Smooth muscle cell (in vitro differentiated cells): Measurements from ENCODE around the gene CORO2B. TPM values are rescaled to one million over a fixed set of nuclear protein-coding genes. Genes with fewer than 3 reads are reported as not detected.
"Not testable (repeated sequence)": the region's sequence is repeated elsewhere in the genome, so short reads cannot be mapped to it uniquely, and the experiment has no call there.

ENCODE experiments used
- DNase-seq: peaks from one replicate; lab custom pipeline; 2025; ENCODE audit not compliant: unreplicated experiment; lab: John Stamatoyannopoulos, UW
- H2AFZ ChIP-seq: fragments of 200-600 bp; sonication (generic); 2 replicates; pipeline ENCODE4 v1.6.0; 2016; ENCODE audit warnings: antibody characterized with exemption, low read depth, mild to moderate bottlenecking
- H3F3A ChIP-seq: fragments of 200-600 bp; sonication (generic); 2 replicates; pipeline ENCODE4 v1.6.0; 2017; ENCODE audit warnings: antibody characterized with exemption, low read depth
- H3K27ac ChIP-seq: fragments of 200-600 bp; sonication (generic); 2 replicates; pipeline ENCODE4 v1.5.1; 2016; ENCODE audit warnings: low read depth, mild to moderate bottlenecking
- H3K27me3 ChIP-seq: fragments of 200-600 bp; sonication (generic); 2 replicates; pipeline ENCODE4 v1.6.1; 2016; ENCODE audit warnings: low read depth, mild to moderate bottlenecking
- H3K36me3 ChIP-seq: fragments of 200-600 bp; sonication (generic); 2 replicates; pipeline ENCODE4 v1.5.1; 2016; ENCODE audit warnings: low read depth
- H3K4me1 ChIP-seq: fragments of 200-600 bp; sonication (generic); 2 replicates; pipeline ENCODE4 v1.5.1; 2016; ENCODE audit warnings: low read depth
- H3K4me2 ChIP-seq: fragments of 200-600 bp; sonication (generic); 2 replicates; pipeline ENCODE4 v1.6.0; 2016; ENCODE audit warnings: mild to moderate bottlenecking
- H3K4me3 ChIP-seq: fragments of 200-600 bp; sonication (generic); 2 replicates; pipeline ENCODE4 v1.5.1; 2016; ENCODE audit warnings: mild to moderate bottlenecking
- H3K79me2 ChIP-seq: fragments of 200-600 bp; sonication (generic); 2 replicates; pipeline ENCODE4 v1.6.0; 2016; ENCODE audit warnings: low read depth, mild to moderate bottlenecking
- H3K9ac ChIP-seq: fragments of 200-600 bp; sonication (generic); 2 replicates; pipeline ENCODE4 v1.6.0; 2016; ENCODE audit warnings: low read depth
- H3K9me3 ChIP-seq: fragments of 200-600 bp; sonication (generic); replicated peaks from 2 replicates; pipeline ENCODE4 v1.5.1; 2016; ENCODE audit warnings: low read depth
- H4K20me1 ChIP-seq: fragments of 200-600 bp; sonication (generic); 2 replicates; pipeline ENCODE4 v1.6.0; 2016; ENCODE audit warnings: low read depth
- CTCF ChIP-seq: fragments of 200-600 bp; sonication (generic); IDR thresholded peaks from 2 replicates; pipeline ENCODE4 v1.5.1; 2017; ENCODE audit warnings: borderline replicate concordance, mild to moderate bottlenecking, antibody characterized with exemption; ENCODE audit not compliant: insufficient read depth, poor library complexity, severe bottlenecking
- WGBS: methylation state at CpG from one replicate; pipeline ENCODE4 v1.1.7; 2016; ENCODE audit warnings: low lambda C conversion rate; 5-methylcytosine and 5-hydroxymethylcytosine counted together
- polyA plus RNA-seq: library from polyadenylated mRNA; unstranded; fragments of >200 nt; fragmentation: Nextera tagmentation; extraction: Ambion mirVana; gene quantifications from 2 replicates; pipeline ENCODE4 v1.2.1, GENCODE V29; 2016
- total RNA-seq: library from RNA; depleted of rRNA; stranded (reverse); fragments of >200 nt; gene quantifications from 2 replicates; pipeline ENCODE4 v1.2.3, GENCODE V29; 2014

Gene CORO2B
- total and polyA plus RNA-seq, 2 experiments from 2014 or later = 0.47 to 0.49 TPM

DNA sequence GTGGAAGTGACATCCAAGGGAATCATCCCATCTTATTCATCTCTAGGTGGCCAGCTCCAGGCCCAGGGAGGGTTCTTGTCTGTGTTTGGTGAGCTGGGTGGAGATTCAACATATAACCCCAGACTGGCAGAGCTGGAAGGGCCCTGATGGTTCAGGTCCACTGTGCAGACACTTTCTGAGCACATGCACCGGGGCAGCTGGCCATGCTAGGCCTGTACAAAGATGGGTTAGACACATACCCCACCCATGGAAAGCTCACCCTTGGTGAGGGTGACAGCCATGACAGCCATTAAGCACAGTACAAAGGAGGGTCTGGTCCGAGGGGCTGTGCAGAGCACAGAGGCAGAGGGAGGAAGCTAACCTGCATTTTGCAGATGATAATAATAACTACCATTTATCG, 100.4 kb downstream of the CORO2B start:
- Histone ChIP-seq H4K20me1 (no peaks in the 10 kb centered on the region), H3K4me2 (no peak overlapping the region), H3K9me3 (no peaks in the 10 kb centered on the region), H3K27ac (no peak overlapping the region), H2AFZ (no peak overlapping the region), H3K9ac (no peak overlapping the region), H3K79me2 (no peaks in the 10 kb centered on the region), H3F3A (no peaks in the 10 kb centered on the region), H3K27me3 (no peaks in the 10 kb centered on the region), H3K4me3 (no peak overlapping the region), H3K4me1 (peaks cover 3% of the 10 kb centered on the region), H3K36me3 (no peaks in the 10 kb centered on the region)
- DNase-seq = no peak
- WGBS = 90% methylated on average over 3 of the region's 3 CpGs
- no peak for TF ChIP-seq CTCF

DNA sequence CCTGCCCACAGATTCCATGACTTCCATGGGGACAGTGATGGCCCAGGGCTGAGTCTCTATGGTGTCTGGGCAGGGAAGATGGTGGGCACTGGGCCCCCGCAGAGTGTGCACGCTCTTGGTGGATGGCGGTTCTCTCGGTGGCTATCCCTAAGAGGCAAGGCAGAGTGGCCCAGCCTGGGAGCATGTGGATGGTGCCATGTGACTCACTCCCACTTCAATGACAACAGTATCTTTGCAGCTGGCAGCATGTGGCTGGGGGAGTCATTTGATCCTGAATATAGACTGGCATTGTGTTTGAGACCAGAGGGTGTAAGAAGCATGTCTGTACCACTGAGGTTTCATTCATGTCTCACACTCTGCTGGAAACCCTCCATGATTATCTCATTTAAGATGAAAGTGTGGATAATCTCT, 101.2 kb downstream of the CORO2B start:
- H3K4me1 ChIP-seq = no peaks in the 10 kb centered on the region
- WGBS = 100% methylated on average over 4 of the region's 4 CpGs
- no peaks in the 10 kb centered on the region for H3K27me3 ChIP-seq
- H4K20me1 ChIP-seq = no peaks in the 10 kb centered on the region
- TF ChIP-seq CTCF = no peak
- H3K9ac ChIP-seq = no peak overlapping the region
- no peaks in the 10 kb centered on the region for H3K9me3 ChIP-seq
- H3K4me3 ChIP-seq = no peak overlapping the region
- no peaks in the 10 kb centered on the region for H3K36me3 ChIP-seq
- H3F3A ChIP-seq = no peaks in the 10 kb centered on the region
- no peaks in the 10 kb centered on the region for H3K79me2 ChIP-seq
- no peak overlapping the region for H3K4me2 ChIP-seq
- no peak overlapping the region for H2AFZ ChIP-seq
- no peak for DNase-seq
- no peak overlapping the region for H3K27ac ChIP-seq

DNA sequence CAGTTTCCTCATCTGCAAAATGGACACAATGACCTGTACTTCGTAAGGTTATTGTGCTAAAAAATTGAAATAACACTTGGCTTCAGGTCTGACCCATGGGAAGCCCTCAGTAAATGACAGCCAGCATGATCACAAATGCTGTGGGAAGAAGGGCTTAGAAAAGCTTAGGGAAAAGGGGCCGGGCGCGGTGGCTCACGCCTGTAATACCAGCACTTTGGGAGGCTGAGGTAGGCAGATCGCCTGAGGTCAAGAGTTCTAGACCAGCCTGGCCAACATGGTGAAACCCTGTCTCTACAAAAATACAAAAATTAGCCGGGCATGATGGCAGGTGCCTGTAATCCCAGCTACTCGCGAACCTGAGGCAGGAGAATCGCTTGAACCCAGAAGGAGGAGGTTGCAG, 102.0 kb downstream of the CORO2B start:
- not testable (repeated sequence) for H3K79me2 ChIP-seq, H3K27me3 ChIP-seq, H3K4me1 ChIP-seq, H3K27ac ChIP-seq, H2AFZ ChIP-seq, H3F3A ChIP-seq, H3K9ac ChIP-seq, H3K4me2 ChIP-seq, H4K20me1 ChIP-seq, H3K36me3 ChIP-seq, H3K9me3 ChIP-seq, H3K4me3 ChIP-seq, DNase-seq
- 97% methylated on average over 10 of the region's 10 CpGs for WGBS

- Histone ChIP-seq H3K27me3 (no peaks in the 10 kb centered on the region), H3K4me1 (no peaks in the 10 kb centered on the region), H3K9me3 (no peaks in the 10 kb centered on the region), H3K9ac (no peak overlapping the region), H3K4me2 (no peak overlapping the region), H4K20me1 (no peaks in the 10 kb centered on the region), H3K4me3 (no peak overlapping the region), H3K27ac (no peak overlapping the region), H3F3A (no peaks in the 10 kb centered on the region), H3K36me3 (no peaks in the 10 kb centered on the region), H3K79me2 (no peaks in the 10 kb centered on the region), H2AFZ (no peak overlapping the region)
- DNase-seq = no peak
- no peak for TF ChIP-seq CTCF
- WGBS = 54% methylated on average over 2 of the region's 2 CpGs
Observed at GRCh38 chr15:68681836-68682235, 103.0 kb downstream of the CORO2B start.
